Measurements from ENCODE around the gene H3-3A. TPM values are rescaled to one million over a fixed set of nuclear protein-coding genes. Genes with fewer than 3 reads are reported as not detected.

H3-3A gene
- total RNA-seq, 1 donor from 2014 or later: 84.8 TPM

DNA sequence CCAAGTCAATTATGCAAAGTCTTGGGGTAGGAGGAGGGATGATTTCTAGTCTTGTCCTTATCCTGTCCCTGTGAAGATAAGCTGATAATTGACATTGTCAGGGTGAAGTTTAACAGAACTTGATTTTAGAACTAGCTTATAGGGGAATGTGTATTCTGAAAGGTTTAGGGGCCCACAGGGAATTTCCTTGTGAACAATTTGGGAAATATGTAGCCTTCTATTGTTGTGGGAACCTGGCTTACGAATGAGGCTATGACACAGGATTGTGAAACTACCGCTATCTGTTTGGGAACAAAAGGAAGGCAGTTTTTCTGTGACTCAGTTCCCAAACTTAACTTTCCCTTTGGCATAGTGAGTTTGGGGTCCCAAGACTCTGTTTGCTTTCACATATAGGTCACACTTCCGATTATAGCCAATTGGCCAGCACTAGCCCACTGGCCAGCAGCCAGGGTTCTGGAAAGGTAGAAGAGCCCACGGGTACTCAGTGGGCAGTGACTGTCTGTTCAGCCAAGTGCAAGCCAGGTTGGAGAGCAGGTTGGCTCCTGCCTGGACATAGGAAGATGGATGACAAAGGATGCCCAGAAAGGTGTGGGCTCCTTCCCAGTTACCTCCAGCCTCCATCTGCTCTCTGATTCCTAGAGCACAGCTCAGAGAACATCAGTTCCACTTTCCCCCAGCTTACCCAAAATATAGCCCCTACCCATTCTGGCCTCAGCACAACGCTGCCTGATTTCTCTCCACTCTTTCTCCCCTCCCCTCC is 35.5 kb downstream of the H3-3A start:
- DNase-seq (ENCODE audit: low read depth): peak; percentile 97
- no peak for FAIRE-seq

DNA sequence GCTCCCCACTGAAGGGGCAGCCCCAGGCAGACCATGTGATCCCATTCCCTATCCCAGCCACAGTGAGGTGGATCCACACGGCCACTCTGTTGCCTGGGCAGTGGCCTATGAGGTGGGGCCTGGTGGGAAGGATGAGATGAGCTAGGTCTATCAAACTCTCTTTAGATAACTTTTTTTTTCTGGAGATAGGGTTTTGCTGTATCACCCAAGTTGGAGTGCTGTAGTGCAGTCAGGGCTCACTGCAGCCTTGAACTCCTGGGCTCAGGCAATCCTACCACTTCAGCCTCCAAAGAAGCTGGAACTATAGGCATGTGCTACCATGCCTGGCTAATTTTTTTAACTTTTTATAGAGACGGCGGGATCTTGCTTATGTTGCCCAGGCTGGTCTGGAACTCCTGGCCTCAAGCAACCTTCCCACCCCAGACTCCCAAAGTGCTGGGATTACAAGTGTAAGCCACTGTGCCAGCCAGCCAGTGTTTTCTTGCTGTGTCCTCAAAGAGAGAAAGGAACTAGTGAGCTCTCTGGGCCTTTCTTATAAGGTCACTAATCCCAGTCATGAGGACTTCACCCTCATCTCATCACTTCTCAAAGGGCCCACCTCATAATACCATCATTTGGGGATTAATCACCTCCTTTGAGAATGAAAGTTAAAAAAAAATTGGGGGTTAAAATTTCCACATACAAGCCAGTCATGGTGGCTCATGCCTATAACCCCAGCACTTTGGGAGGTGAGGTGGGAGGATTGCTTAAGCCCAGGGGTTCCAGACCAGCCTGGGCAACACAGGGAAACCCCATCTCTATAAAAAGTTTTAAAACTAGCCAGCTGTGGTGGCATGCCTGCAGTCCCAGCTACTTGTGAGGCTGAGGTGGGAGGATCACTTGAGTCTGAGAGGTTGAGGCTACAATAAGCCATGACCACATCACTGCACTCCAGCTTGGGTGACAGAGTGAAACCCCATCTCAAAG is 36.6 kb downstream of the H3-3A start:
- no peak overlapping the region for H3K4me3 ChIP-seq (ENCODE audit: low read depth, low read length)
- TF ChIP-seq, protein P1, sequence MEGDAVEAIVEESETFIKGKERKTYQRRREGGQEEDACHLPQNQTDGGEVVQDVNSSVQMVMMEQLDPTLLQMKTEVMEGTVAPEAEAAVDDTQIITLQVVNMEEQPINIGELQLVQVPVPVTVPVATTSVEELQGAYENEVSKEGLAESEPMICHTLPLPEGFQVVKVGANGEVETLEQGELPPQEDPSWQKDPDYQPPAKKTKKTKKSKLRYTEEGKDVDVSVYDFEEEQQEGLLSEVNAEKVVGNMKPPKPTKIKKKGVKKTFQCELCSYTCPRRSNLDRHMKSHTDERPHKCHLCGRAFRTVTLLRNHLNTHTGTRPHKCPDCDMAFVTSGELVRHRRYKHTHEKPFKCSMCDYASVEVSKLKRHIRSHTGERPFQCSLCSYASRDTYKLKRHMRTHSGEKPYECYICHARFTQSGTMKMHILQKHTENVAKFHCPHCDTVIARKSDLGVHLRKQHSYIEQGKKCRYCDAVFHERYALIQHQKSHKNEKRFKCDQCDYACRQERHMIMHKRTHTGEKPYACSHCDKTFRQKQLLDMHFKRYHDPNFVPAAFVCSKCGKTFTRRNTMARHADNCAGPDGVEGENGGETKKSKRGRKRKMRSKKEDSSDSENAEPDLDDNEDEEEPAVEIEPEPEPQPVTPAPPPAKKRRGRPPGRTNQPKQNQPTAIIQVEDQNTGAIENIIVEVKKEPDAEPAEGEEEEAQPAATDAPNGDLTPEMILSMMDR (IDR thresholded peaks at IDR 0.05; ENCODE audit: insufficient read depth, low read length, severe bottlenecking): no peak
- no peaks in the 10 kb centered on the region for H3K27me3 ChIP-seq (ENCODE audit: control insufficient read depth, insufficient read depth, low read length)
- no peaks in the 10 kb centered on the region for H3K36me3 ChIP-seq (ENCODE audit: control insufficient read depth, insufficient read depth, low read length)
- no peak for FAIRE-seq
- peak; percentile 62 for DNase-seq (ENCODE audit: low read depth)

More for the DNA sequence above, 35.5 kb downstream of the H3-3A start:
- Histone ChIP-seq H3K4me3 (ENCODE audit: low read depth, low read length) (no peak overlapping the region), H3K36me3 (ENCODE audit: control insufficient read depth, insufficient read depth, low read length) (no peaks in the 10 kb centered on the region), H3K27me3 (ENCODE audit: control insufficient read depth, insufficient read depth, low read length) (no peaks in the 10 kb centered on the region)
- TF ChIP-seq, protein P1 (IDR thresholded peaks at IDR 0.05; ENCODE audit: insufficient read depth, low read length, severe bottlenecking): no peak

DNA sequence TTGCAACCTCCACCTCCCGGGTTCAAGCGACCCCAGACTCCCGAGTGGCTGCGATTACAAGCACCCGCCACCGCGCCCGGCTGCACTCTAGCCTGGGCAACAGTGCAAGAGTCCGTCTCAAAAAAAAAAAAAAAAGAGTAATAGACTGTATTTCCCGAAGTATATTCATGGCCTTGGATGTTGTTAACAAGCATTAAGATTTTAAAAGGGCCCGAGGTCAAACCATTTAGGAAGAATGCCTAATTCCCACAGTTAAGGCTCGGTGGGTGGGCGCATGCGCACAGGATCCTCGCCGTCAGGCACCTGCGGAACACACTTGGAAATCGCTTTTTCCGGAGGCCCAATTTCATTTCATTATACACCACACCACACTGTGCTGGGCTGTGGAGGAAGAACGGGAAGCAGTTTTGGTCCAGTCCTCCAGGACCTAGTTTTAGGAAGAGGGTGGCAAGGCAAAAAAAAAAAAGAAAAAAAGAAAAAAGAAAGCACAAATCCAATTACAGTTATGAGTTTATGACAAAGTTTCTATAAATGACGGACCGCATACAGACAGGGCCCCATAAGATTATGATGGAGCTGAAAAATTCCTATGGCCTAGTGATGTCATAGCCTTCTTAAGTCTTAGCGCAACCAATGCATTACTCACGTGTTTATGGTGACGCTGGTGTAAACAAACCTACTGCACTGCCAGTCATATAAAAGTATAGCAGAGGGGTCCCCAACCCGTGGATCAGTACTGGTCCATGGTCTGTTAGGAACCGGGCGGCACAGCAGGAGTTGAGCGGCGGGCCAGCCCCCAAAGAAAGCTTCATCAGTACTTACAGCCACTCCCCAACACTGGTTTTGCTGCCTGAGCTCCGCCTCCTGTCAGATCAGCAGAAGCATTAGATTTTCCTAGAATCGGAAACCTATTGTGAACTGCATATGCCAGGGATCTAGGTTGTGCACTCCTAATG is 38.2 kb downstream of the H3-3A start:
- FAIRE-seq: no peak
- H3K27me3 ChIP-seq (ENCODE audit: control insufficient read depth, insufficient read depth, low read length): no peaks in the 10 kb centered on the region
- DNase-seq (ENCODE audit: low read depth): peak; percentile 95
- H3K36me3 ChIP-seq (ENCODE audit: control insufficient read depth, insufficient read depth, low read length): no peaks in the 10 kb centered on the region
- H3K4me3 ChIP-seq (ENCODE audit: low read depth, low read length): peak overlapping the region; percentile 14
- TF ChIP-seq, protein P1 (IDR thresholded peaks at IDR 0.05; ENCODE audit: insufficient read depth, low read length, severe bottlenecking): no peak

- FAIRE-seq: no peak
- peak; percentile 72 for DNase-seq (ENCODE audit: low read depth)
- Histone ChIP-seq H3K4me3 (ENCODE audit: low read depth, low read length) (no peak overlapping the region), H3K36me3 (ENCODE audit: control insufficient read depth, insufficient read depth, low read length) (no peaks in the 10 kb centered on the region), H3K27me3 (ENCODE audit: control insufficient read depth, insufficient read depth, low read length) (no peaks in the 10 kb centered on the region)
- TF ChIP-seq, protein P1 (IDR thresholded peaks at IDR 0.05; ENCODE audit: insufficient read depth, low read length, severe bottlenecking): no peak
Measured at GRCh38 chr1:226104671-226105121, 42.2 kb downstream of the H3-3A start.
